Effector memory CD4-positive, alpha-beta T cell (primary cell): ENCODE results near the gene ST14.

ENCODE experiments used
- DNase-seq, 3 donors: peaks; one replicate each; pipeline ENCODE4 v3.0.0-alpha.2; 2020
- H3K27ac ChIP-seq: 2 replicates; pipeline ENCODE4 v1.7.0; 2013; ENCODE audit warnings: mild to moderate bottlenecking, low read length, moderate library complexity; ENCODE audit not compliant: insufficient read depth, poor library complexity, severe bottlenecking
- H3K27me3 ChIP-seq: replicated peaks from 2 replicates; pipeline ENCODE4 v1.7.0; 2013; ENCODE audit warnings: mild to moderate bottlenecking, low read length; ENCODE audit not compliant: insufficient read depth, control insufficient read depth, poor library complexity, severe bottlenecking
- H3K36me3 ChIP-seq: 2 replicates; pipeline ENCODE4 v1.7.0; 2013; ENCODE audit warnings: mild to moderate bottlenecking, low read length, moderate library complexity; ENCODE audit not compliant: control insufficient read depth, insufficient read depth
- H3K4me1 ChIP-seq: 2 replicates; pipeline ENCODE4 v1.7.0; 2013; ENCODE audit warnings: low read length, mild to moderate bottlenecking; ENCODE audit not compliant: control insufficient read depth, insufficient read depth, poor library complexity, severe bottlenecking
- H3K4me3 ChIP-seq: 2 replicates; pipeline ENCODE4 v1.7.0; 2013; ENCODE audit warnings: low read length, low read depth, mild to moderate bottlenecking; ENCODE audit not compliant: insufficient read depth, poor library complexity, severe bottlenecking
- H3K9me3 ChIP-seq: 2 replicates; pipeline ENCODE4 v1.7.0; 2013; ENCODE audit warnings: mild to moderate bottlenecking, low read length, moderate library complexity; ENCODE audit not compliant: control insufficient read depth
- total RNA-seq, 3 donors: gene quantifications; one replicate each; lab custom pipeline; 2026; lab: John Stamatoyannopoulos, UW

ST14 gene
- total RNA-seq: 0.17 to 3.7 (median 0.97) reads per million in 3 donors

DNA sequence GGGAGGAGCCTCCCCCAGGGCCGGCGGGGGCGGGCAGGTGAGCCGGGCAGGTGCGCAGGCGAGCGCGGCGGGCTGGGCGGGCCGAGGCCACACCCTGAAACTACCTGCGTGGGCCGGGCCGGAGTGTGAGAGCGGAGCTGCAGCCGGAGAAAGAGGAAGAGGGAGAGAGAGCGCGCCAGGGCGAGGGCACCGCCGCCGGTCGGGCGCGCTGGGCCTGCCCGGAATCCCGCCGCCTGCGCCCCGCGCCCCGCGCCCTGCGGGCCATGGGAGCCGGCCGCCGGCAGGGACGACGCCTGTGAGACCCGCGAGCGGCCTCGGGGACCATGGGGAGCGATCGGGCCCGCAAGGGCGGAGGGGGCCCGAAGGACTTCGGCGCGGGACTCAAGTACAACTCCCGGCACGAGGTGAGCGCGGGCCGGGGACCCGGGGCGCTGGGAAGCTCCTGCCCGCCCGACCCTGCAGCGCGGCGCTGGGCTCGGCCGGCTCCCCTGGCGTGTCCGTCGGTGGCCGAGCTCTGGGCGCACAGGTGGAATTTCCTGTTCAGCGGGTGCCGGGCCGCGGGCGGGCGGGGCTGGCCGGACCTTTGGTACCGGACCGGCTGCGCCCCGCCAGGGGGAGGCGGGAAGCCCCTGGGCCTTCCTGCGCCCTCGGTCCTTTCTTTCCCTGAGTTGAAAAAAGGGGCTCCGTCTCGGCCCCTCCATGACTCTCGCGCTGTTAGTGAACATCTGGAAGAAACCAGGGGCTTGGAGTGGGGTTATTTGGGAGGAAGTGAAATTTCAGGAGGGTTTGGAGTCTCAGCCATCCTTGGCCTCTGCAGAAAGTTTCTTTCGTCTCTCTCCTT lies at the start of gene ST14:
Gene ST14 (plus strand): TSS at position 126 of the 841 bp plus-strand sequence. CDS start 198 bp downstream, at position 324.
- Histone ChIP-seq H3K4me1 (peaks cover 11% of the 10 kb centered on the region), H3K9me3 (no peaks in the 10 kb centered on the region), H3K36me3 (no peaks in the 10 kb centered on the region), H3K27me3 (no peaks in the 10 kb centered on the region), H3K27ac (no peak within 1 kb of the TSS), H3K4me3 (no peak within 1 kb of the TSS)
- no peak for DNase-seq

DNA sequence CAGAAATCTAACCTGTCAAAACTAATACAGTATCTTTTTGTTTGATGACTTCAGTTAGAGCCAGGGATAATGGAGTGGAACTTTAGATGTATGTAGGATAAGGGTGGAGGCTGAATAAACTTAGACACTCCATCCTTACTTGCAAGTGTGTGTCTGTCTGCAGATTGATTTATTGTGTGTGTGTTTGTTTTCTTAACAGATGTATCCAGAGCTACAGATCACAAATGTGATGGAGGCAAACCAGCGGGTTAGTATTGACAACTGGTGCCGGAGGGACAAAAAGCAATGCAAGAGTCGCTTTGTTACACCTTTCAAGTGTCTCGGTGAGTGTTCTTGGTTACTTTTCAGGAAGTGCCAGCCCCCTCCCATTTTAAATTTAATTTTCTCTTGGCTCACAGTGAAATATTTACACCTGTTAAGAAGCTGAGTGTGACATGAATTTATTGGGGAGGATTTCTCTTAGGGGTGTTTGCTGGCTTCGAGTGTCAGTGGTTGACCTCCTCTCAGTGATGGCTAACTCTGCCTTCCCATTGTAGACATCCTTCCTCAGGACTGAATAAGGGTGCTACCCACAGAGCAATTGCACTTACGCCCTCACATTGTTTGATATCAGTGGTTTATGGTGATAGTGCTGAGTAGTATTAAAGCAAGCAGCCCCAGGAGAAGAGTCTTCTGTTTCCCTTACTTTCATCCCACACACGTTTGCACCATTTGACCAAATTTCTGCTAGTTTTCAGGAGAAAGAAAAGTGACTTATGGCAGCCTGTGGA lies 49.1 kb upstream of the ST14 start:
- no peaks in the 10 kb centered on the region for H3K9me3 ChIP-seq
- H3K27ac ChIP-seq: no peak overlapping the region
- no peak for DNase-seq
- H3K4me3 ChIP-seq: no peak overlapping the region
- peaks cover 4% of the 10 kb centered on the region for H3K36me3 ChIP-seq
- no peaks in the 10 kb centered on the region for H3K27me3 ChIP-seq
- no peaks in the 10 kb centered on the region for H3K4me1 ChIP-seq

DNA sequence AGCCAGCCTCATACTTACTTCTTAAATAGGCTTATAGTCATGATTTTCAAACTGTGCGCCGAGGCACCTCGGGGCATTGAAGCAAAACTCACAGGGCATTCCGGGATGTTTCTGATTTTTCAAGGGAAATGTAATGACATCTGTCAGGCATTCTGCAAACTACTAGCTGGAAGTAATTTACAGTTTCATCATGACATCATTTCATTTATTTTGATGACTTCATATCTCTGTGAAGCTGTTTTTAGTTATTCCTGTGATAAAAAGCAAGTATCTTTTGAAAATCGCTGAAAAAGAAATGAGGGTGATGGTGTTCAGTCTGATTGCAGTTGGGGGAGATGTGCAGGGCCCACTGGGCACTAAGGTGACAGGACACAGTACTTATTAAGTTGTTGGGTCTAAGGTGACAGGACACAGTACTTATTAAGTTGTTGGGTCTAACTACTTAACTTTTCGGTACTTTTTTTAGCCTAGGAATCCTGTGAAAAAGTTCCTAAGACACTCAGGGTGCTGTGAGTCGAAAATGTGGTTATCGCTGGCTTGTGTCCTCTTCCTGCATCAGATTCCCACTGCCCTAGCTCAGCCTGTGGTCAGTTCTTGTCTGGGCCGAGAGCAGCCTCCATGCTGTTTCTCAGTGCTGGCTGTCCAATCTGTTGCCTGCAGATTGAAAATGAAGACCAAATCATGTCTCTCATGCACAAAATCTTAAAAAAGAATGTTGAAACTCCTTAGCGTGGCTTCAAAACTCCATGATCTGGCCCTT lies 47.3 kb upstream of the ST14 start:
- peaks cover 4% of the 10 kb centered on the region for H3K36me3 ChIP-seq
- H3K4me3 ChIP-seq: no peak overlapping the region
- DNase-seq: no peak
- no peaks in the 10 kb centered on the region for H3K27me3 ChIP-seq
- no peaks in the 10 kb centered on the region for H3K4me1 ChIP-seq
- no peak overlapping the region for H3K27ac ChIP-seq
- H3K9me3 ChIP-seq: no peaks in the 10 kb centered on the region

DNA sequence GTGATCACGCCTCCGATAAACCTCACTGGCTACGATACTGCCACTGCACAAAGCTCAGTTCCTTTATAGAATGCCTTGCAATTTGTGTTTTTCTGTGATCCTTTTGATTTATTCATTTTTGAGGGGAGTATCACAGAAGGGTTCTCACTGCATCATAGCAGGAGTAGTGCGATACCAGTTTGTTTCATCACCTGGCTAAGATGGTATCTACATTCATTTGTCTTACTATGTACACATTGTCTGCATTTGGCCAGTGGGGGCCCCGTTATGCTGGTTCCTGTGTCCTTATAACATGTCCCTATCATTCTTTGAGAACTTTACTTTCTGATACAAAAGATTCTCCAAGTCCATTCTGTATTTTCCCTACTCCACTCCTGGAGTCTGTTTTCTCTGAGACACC lies 45.3 kb upstream of the ST14 start:
- Histone ChIP-seq H3K27ac (no peak overlapping the region), H3K27me3 (no peaks in the 10 kb centered on the region), H3K9me3 (no peaks in the 10 kb centered on the region), H3K4me1 (peaks cover 13% of the 10 kb centered on the region), H3K4me3 (no peak overlapping the region), H3K36me3 (peaks cover 4% of the 10 kb centered on the region)
- no peak for DNase-seq

DNA sequence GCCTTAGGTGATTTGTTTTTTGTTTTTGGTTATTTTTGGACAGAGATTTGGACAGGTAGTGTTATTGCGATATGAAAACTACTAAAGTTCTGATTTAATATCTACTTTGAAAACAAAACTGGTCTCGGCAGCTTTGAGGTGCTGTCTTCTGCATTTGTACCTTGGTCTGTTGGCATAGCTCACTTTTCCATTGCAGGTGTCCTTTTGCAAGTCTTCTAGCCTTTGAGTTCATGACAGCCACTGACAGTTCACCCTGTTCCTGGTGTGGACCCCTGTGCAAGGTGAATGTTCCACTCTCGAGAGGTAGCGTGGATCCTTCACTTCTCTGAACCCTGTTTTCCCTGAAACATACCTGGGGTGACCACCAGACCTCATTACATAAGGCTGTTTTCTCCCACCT lies 44.9 kb upstream of the ST14 start:
- H3K4me1 ChIP-seq: peaks cover 14% of the 10 kb centered on the region
- DNase-seq: no peak
- H3K27ac ChIP-seq: no peak overlapping the region
- peaks cover 4% of the 10 kb centered on the region for H3K36me3 ChIP-seq
- no peaks in the 10 kb centered on the region for H3K9me3 ChIP-seq
- H3K4me3 ChIP-seq: no peak overlapping the region
- H3K27me3 ChIP-seq: no peaks in the 10 kb centered on the region

DNA sequence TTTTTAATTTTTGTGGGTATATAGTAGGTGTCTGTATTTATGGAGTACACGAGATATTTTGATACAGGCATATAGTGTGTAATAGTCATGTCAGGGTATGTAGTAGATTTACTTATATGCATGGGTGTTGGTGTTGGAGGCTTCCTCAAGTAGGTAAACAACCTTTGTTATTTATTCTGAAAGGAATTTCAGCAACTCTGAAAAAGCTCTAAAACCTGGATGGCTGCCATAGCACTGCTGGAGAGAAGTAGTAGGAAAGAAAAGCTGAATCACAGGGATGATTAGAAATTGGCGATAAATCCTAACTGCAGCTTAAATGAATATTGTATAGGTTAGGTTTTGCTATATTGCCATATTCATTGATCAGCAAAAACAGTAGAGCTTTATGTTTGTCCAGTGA lies 44.4 kb upstream of the ST14 start:
- no peak overlapping the region for H3K27ac ChIP-seq

DNA sequence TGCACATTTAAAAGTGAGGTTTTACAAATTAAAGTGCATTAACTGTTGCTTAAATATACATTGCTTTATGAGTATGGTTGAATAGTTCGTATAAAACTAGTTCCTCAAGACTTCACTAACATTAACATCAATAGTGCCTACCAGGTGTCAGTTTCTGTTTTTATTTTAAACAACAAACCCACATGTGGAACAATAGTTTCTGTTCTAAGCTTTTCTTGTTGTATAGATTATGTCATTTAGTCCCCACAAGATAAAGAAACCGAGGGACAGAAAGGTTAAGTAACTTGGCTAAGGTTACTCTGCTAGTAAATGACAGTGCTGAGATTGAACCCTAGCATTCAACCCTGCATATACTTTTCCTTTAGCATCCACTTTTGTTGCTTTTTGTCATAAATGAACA lies 41.4 kb upstream of the ST14 start:
- no peak overlapping the region for H3K4me3 ChIP-seq

More for the DNA sequence above, 44.4 kb upstream of the ST14 start:
- no peaks in the 10 kb centered on the region for H3K27me3 ChIP-seq
- no peak overlapping the region for H3K4me3 ChIP-seq
- no peaks in the 10 kb centered on the region for H3K9me3 ChIP-seq
- H3K4me1 ChIP-seq: peaks cover 14% of the 10 kb centered on the region
- DNase-seq: no peak
- peaks cover 4% of the 10 kb centered on the region for H3K36me3 ChIP-seq

DNA sequence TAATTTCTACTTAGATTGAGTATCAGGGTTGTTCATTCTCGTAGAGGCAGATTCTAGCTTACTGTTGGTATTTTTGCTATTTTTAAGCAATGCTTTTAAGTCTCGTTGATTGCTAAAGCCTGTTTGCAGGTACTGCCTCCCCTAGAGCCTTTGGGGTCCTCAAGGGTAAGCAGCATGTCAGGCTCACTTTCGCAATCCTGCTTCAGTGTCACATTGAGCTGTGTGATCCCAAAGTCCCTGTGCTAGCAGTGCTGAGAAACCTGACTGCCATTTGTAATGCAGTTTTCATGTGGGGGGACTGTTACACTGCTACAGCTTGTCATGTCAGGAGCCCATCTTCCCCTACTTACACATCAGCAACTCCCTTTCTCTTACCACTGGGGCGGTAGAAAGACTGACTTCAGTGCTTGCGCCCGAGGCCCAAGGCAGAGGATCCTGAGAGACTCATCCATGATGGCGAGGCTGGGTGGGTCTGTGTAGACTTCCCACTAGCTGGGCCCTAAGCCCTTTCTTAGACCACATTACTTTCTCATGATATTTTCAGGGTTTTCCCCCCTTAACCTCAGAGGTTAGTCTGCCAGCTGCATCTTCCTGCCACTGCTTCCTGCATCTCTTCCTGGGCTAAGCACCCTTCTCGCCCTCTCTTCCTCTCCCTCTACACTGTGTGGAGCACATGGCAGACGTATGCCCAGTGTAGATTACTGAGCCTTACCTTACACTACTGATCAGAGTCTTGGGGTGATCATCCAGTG lies 40.8 kb upstream of the ST14 start:
- Histone ChIP-seq H3K4me1 (peaks cover 14% of the 10 kb centered on the region), H3K27ac (no peak overlapping the region), H3K4me3 (no peak overlapping the region), H3K9me3 (no peaks in the 10 kb centered on the region), H3K36me3 (peaks cover 14% of the 10 kb centered on the region), H3K27me3 (no peaks in the 10 kb centered on the region)
- peak in 1 of 3 donors; percentile 5 for DNase-seq

More for the DNA sequence above, 41.4 kb upstream of the ST14 start:
- H3K36me3 ChIP-seq: peaks cover 10% of the 10 kb centered on the region
- H3K9me3 ChIP-seq: no peaks in the 10 kb centered on the region
- no peak for DNase-seq
- H3K4me1 ChIP-seq: peaks cover 14% of the 10 kb centered on the region
- H3K27ac ChIP-seq: no peak overlapping the region
- H3K27me3 ChIP-seq: no peaks in the 10 kb centered on the region

DNA sequence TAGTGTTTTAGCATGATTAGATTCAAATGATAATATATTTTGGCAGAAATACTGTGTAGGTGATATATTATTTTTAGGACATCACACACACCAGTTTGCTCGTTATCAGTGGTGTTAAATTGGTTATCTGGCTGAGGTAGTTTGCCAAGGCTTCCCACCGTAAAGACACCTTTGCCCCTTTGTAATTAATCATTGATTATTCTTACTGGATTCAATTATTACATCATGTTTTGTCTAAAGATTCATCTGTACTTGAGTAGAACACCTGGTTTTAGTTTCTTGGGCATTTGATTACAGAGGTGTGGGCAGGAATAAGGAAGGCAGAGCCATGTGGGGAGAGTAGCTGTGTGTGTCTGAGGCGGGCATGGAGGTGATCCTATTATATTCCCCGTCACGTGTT lies 39.5 kb upstream of the ST14 start:
- Histone ChIP-seq H3K4me3 (no peak overlapping the region), H3K27ac (no peak overlapping the region), H3K36me3 (peaks cover 14% of the 10 kb centered on the region), H3K4me1 (peaks cover 14% of the 10 kb centered on the region), H3K9me3 (no peaks in the 10 kb centered on the region), H3K27me3 (no peaks in the 10 kb centered on the region)
- no peak for DNase-seq
